ENCODE results near the gene TMEM182.

The TMEM182 gene

DNA sequence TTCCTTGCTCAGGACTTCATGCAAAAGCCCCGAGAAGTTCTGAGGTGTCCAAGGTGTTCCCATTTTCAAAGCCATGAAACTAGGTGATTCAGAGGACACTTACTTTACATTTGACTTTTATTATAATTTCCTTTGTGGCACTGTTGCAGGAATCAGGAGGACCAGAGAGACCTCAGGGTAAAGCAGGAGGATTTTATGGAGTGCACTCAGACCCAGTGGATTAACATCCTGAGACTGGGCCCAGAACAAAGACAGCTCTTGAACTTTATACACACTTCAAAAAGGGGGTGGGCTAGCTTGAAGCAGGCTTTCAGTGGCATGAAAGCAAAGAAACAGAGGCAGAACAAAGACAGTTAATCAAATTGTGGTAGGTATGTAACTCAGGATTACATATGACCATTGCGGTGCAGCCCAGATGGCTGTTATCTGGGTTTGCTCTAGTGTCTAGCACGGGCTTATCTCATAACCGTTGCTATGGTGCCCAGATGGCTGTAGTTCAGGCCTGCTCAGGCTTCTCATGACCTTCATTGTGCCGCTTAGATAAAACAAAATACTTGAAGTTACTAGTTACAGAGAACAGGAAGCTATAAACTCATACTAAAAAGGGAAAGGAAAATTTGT is 39.4 kb downstream of the TMEM182 start:
- ChIA-PET CTCF (interaction anchor here (2.9 to 6.0 kb wide), 2 partner anchors 11 to 49 kb away, joined by 8 to 38 read pairs; no protein-coding TSS in a partner anchor), POLR2A (no interaction called here)
- H3K4me1 ChIP-seq (ENCODE audit: control extremely low read depth in 1 of 4, control insufficient read depth in 4 of 4, insufficient read depth in 4 of 4, low read length in 3 of 4), result peaks cover 0 to 12% (median 3%) of the 10 kb centered on the region in 4 experiments
- peaks cover 4 to 59% (median 33%) of the 10 kb centered on the region in 5 experiments for H3K9me3 ChIP-seq (ENCODE audit: control extremely low read depth in 1 of 5, control insufficient read depth in 4 of 5, insufficient read depth in 2 of 5, low read depth in 1 of 5, low read length in 4 of 5)
- H3K27me3 ChIP-seq (replicated peaks in 2 of 5; ENCODE audit: control insufficient read depth in 4 of 5, insufficient read depth in 5 of 5, low read length in 4 of 5), result no peaks in the 10 kb centered on the region
- peak overlapping the region in 1 of 7 experiments; percentile 25 for H3K4me3 ChIP-seq (ENCODE audit: control insufficient read depth in 1 of 7, extremely low read depth in 1 of 7, insufficient read depth in 4 of 7, low read depth in 2 of 7, low read length in 6 of 7)
- H3K27ac ChIP-seq (ENCODE audit: insufficient read depth in 1 of 2, low read depth in 1 of 2, low read length in 2 of 2, poor library complexity in 1 of 2, severe bottlenecking in 2 of 2), result no peak overlapping the region
- WGBS (ENCODE audit: insufficient coverage), result 100% methylated on average over 2 of the region's 5 CpGs
- DNase-seq, result peak; percentile 40 to 62 (median 57)
- H3K36me3 ChIP-seq (ENCODE audit: control insufficient read depth in 4 of 4, insufficient read depth in 4 of 4, low read length in 3 of 4), result peaks cover 10 to 54% (median 22%) of the 10 kb centered on the region in 4 experiments

DNA sequence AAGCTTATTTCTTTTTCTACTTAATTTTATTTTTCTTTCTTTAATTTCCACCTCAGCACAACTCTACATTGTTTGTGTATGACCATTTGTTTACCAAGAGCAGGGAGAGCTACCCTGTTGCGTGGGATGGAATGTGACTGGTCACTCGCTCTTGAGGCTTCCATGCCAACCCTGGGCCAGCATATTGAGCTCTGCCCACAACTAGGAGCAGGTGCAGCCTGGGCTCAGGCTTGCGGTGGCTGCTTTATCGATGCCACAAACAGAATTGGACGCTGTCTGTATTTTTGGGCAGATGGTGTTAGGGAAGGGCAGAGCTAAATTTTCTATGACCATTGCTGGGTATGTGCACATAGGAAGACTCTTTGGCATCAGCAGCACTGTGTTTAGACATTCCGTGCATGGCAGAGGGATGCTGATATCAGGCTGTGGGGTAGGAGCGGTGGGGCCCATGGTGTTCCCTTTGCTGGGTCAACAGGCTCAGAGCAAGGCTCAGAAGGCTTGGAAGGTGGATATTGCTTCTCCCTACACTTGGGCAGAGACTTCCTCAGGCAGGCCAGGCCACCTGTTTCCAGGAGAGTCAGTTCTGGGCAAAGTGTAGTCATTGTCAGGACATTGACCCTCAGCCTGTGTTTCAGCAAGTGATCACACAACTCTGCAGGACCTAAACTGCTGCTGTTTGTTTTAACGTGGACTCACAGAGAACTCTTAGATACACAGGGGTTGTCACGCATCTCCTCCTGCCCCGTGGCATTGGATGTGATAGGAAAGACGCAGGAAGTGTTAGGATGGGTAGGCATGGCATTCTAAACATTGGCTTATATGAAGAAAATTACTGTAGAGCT is 40.2 kb downstream of the TMEM182 start:
- no peak overlapping the region for H3K27ac ChIP-seq (ENCODE audit: insufficient read depth in 1 of 2, low read depth in 1 of 2, low read length in 2 of 2, poor library complexity in 1 of 2, severe bottlenecking in 2 of 2)
- DNase-seq, result no peak
- H3K9me3 ChIP-seq (ENCODE audit: control extremely low read depth in 1 of 5, control insufficient read depth in 4 of 5, insufficient read depth in 2 of 5, low read depth in 1 of 5, low read length in 4 of 5), result peaks cover 4 to 59% (median 33%) of the 10 kb centered on the region in 5 experiments
- no peaks in the 10 kb centered on the region for H3K27me3 ChIP-seq (replicated peaks in 2 of 5; ENCODE audit: control insufficient read depth in 4 of 5, insufficient read depth in 5 of 5, low read length in 4 of 5)
- H3K4me3 ChIP-seq (ENCODE audit: control insufficient read depth in 1 of 7, extremely low read depth in 1 of 7, insufficient read depth in 4 of 7, low read depth in 2 of 7, low read length in 6 of 7), result no peak overlapping the region
- CTCF ChIA-PET, result interaction anchor here (2.9 to 6.0 kb wide), 2 partner anchors 12 to 49 kb away, joined by 8 to 38 read pairs; no protein-coding TSS in a partner anchor
- 95% methylated on average over 10 of the region's 11 CpGs for WGBS (ENCODE audit: insufficient coverage)
- POLR2A ChIA-PET, result no interaction called here
- peaks cover 10 to 52% (median 22%) of the 10 kb centered on the region in 4 experiments for H3K36me3 ChIP-seq (ENCODE audit: control insufficient read depth in 4 of 4, insufficient read depth in 4 of 4, low read length in 3 of 4)
- peaks cover 0 to 12% (median 3%) of the 10 kb centered on the region in 4 experiments for H3K4me1 ChIP-seq (ENCODE audit: control extremely low read depth in 1 of 4, control insufficient read depth in 4 of 4, insufficient read depth in 4 of 4, low read length in 3 of 4)

GRCh38 chr2:102803041-102803896 is 41.4 kb downstream of the TMEM182 start:
- H3K27ac ChIP-seq (ENCODE audit: insufficient read depth in 1 of 2, low read depth in 1 of 2, low read length in 2 of 2, poor library complexity in 1 of 2, severe bottlenecking in 2 of 2), result no peak overlapping the region
- H3K4me3 ChIP-seq (ENCODE audit: control insufficient read depth in 1 of 7, extremely low read depth in 1 of 7, insufficient read depth in 4 of 7, low read depth in 2 of 7, low read length in 6 of 7), result no peak overlapping the region
- H3K27me3 ChIP-seq (replicated peaks in 2 of 5; ENCODE audit: control insufficient read depth in 4 of 5, insufficient read depth in 5 of 5, low read length in 4 of 5), result no peaks in the 10 kb centered on the region
- peak; percentile 2 to 15 (median 7) for DNase-seq
- peaks cover 5 to 43% (median 17%) of the 10 kb centered on the region in 4 experiments for H3K36me3 ChIP-seq (ENCODE audit: control insufficient read depth in 4 of 4, insufficient read depth in 4 of 4, low read length in 3 of 4)
- 91% methylated on average over 10 of the region's 13 CpGs for WGBS (ENCODE audit: insufficient coverage)
- CTCF ChIA-PET, result interaction anchor here (0.6 to 6.0 kb wide), 5 partner anchors 12 to 89 kb away, joined by 3 to 38 read pairs (median 3); no protein-coding TSS in a partner anchor
- peaks cover 4 to 50% (median 29%) of the 10 kb centered on the region in 5 experiments for H3K9me3 ChIP-seq (ENCODE audit: control extremely low read depth in 1 of 5, control insufficient read depth in 4 of 5, insufficient read depth in 2 of 5, low read depth in 1 of 5, low read length in 4 of 5)
- POLR2A ChIA-PET, result no interaction called here
- H3K4me1 ChIP-seq (ENCODE audit: control extremely low read depth in 1 of 4, control insufficient read depth in 4 of 4, insufficient read depth in 4 of 4, low read length in 3 of 4), result peaks cover 0 to 12% (median 3%) of the 10 kb centered on the region in 4 experiments

- no peak for DNase-seq
- peaks cover 4 to 38% (median 17%) of the 10 kb centered on the region in 4 experiments for H3K36me3 ChIP-seq (ENCODE audit: control insufficient read depth in 4 of 4, insufficient read depth in 4 of 4, low read length in 3 of 4)
- ChIA-PET POLR2A (no interaction called here), CTCF (interaction anchor here (1.0 to 6.0 kb wide), 3 partner anchors 13 to 89 kb away, joined by 3 to 38 read pairs (median 3); no protein-coding TSS in a partner anchor)
- 100% methylated on average over 4 of the region's 5 CpGs for whole genome bisulfite sequencing (ENCODE audit: insufficient coverage)
- no peak overlapping the region for H3K4me3 ChIP-seq (ENCODE audit: control insufficient read depth in 1 of 7, extremely low read depth in 1 of 7, insufficient read depth in 4 of 7, low read depth in 2 of 7, low read length in 6 of 7)
- H3K9me3 ChIP-seq (ENCODE audit: control extremely low read depth in 1 of 5, control insufficient read depth in 4 of 5, insufficient read depth in 2 of 5, low read depth in 1 of 5, low read length in 4 of 5), result peaks cover 4 to 50% (median 29%) of the 10 kb centered on the region in 5 experiments
- no peaks in the 10 kb centered on the region for H3K27me3 ChIP-seq (replicated peaks in 2 of 5; ENCODE audit: control insufficient read depth in 4 of 5, insufficient read depth in 5 of 5, low read length in 4 of 5)
- peaks cover 0 to 12% (median 3%) of the 10 kb centered on the region in 4 experiments for H3K4me1 ChIP-seq (ENCODE audit: control extremely low read depth in 1 of 4, control insufficient read depth in 4 of 4, insufficient read depth in 4 of 4, low read length in 3 of 4)
- H3K27ac ChIP-seq (ENCODE audit: insufficient read depth in 1 of 2, low read depth in 1 of 2, low read length in 2 of 2, poor library complexity in 1 of 2, severe bottlenecking in 2 of 2), result no peak overlapping the region
Measured at GRCh38 chr2:102803897-102804217, 42.0 kb downstream of the TMEM182 start.

DNA sequence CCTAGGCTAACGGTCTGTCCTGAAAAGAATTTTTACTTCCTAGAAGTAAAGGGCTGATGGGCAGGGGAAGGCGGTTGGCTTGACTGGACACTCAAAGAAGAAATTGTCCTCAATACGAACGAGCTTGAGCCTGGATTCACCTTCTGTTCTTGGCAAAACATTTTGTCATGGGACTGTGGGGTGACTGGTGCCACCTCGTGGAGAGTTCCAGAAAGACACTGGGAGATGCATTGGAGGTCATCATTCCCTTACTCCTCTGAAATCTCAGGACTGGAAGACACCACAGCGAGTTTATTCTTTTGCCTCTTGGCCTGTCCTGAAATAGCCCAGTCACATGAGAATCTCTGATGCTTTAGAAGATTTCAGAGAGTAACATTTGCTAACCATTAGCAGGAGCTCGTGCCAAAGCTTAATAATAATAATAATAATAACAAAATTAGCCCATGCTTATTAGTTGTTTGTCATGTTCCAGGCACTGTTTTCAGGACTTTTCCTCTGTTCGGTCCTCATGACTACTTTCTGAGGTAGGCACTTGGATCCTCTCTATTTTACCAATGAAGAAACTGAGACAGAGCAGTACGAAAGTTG is 44.5 kb downstream of the TMEM182 start:
- no peak overlapping the region for H3K27ac ChIP-seq (ENCODE audit: insufficient read depth in 1 of 2, low read depth in 1 of 2, low read length in 2 of 2, poor library complexity in 1 of 2, severe bottlenecking in 2 of 2)
- peaks cover 0 to 27% (median 19%) of the 10 kb centered on the region in 5 experiments for H3K9me3 ChIP-seq (ENCODE audit: control extremely low read depth in 1 of 5, control insufficient read depth in 4 of 5, insufficient read depth in 2 of 5, low read depth in 1 of 5, low read length in 4 of 5)
- peaks cover 0 to 12% (median 3%) of the 10 kb centered on the region in 4 experiments for H3K4me1 ChIP-seq (ENCODE audit: control extremely low read depth in 1 of 4, control insufficient read depth in 4 of 4, insufficient read depth in 4 of 4, low read length in 3 of 4)
- ChIA-PET POLR2A (no interaction called here), CTCF (interaction anchor here (0.6 to 6.0 kb wide), 8 partner anchors 9 to 1853 kb away, joined by 3 to 38 read pairs (median 5); no protein-coding TSS in a partner anchor)
- H3K36me3 ChIP-seq (ENCODE audit: control insufficient read depth in 4 of 4, insufficient read depth in 4 of 4, low read length in 3 of 4), result peaks cover 0 to 13% (median 7%) of the 10 kb centered on the region in 4 experiments
- no peaks in the 10 kb centered on the region for H3K27me3 ChIP-seq (replicated peaks in 2 of 5; ENCODE audit: control insufficient read depth in 4 of 5, insufficient read depth in 5 of 5, low read length in 4 of 5)
- 68% methylated on average over 7 of the region's 9 CpGs for WGBS (ENCODE audit: insufficient coverage)
- H3K4me3 ChIP-seq (ENCODE audit: control insufficient read depth in 1 of 7, extremely low read depth in 1 of 7, insufficient read depth in 4 of 7, low read depth in 2 of 7, low read length in 6 of 7), result no peak overlapping the region
- peak; percentile 32 to 48 (median 34) for DNase-seq

DNA sequence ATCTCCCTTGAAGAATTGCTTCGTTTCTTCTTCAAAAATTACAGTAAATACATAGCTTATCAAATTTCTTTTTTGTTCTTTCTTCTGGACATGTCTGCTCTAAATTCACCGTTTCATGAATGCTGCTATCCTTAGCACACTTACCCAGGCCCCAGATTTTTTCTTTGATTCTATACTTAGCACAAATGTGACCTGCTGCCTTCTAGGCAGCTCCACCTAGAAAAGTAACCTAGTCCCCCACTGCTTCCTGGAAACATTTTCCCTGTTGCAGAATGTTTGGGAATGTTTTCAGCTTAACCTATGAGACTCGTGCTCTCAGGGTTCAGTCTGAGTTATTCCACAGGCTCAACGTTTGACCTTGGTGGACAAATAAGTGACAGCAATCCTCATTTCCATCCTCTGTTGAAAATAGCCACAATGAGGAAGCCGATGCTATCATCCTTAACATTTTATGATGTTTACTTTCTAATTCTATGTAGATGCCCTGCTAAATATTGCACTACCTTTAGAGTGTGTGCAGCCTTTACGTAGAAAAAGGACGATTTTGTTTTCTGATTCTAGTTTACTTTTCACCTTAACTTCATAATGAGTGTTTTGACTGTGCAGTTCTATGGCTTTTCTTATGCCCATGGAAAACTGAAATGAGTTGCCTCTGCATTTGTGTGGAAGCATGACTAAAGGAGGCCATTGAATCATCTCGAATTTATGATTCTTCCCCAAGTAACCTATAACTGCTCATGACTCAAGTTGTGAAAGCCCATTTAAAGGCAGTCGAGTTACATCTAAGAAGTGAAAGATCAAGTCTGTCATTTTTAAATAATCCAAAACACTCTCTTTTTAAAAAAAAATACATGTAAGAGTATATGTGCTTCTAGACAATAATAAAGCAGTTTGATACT is 47.7 kb downstream of the TMEM182 start:
- H3K36me3 ChIP-seq (ENCODE audit: control insufficient read depth in 4 of 4, insufficient read depth in 4 of 4, low read length in 3 of 4), result peaks cover 0 to 2% (median 0%) of the 10 kb centered on the region in 4 experiments
- DNase-seq, result no peak
- no peak overlapping the region for H3K4me3 ChIP-seq (ENCODE audit: control insufficient read depth in 1 of 7, extremely low read depth in 1 of 7, insufficient read depth in 4 of 7, low read depth in 2 of 7, low read length in 6 of 7)
- no peak overlapping the region for H3K27ac ChIP-seq (ENCODE audit: insufficient read depth in 1 of 2, low read depth in 1 of 2, low read length in 2 of 2, poor library complexity in 1 of 2, severe bottlenecking in 2 of 2)
- H3K4me1 ChIP-seq (ENCODE audit: control extremely low read depth in 1 of 4, control insufficient read depth in 4 of 4, insufficient read depth in 4 of 4, low read length in 3 of 4), result no peaks in the 10 kb centered on the region
- WGBS (ENCODE audit: insufficient coverage), result 86% methylated on average over 3 of the region's 9 CpGs
- CTCF ChIA-PET, result no interaction called here
- no peaks in the 10 kb centered on the region for H3K27me3 ChIP-seq (replicated peaks in 2 of 5; ENCODE audit: control insufficient read depth in 4 of 5, insufficient read depth in 5 of 5, low read length in 4 of 5)
- no peaks in the 10 kb centered on the region for H3K9me3 ChIP-seq (ENCODE audit: control extremely low read depth in 1 of 5, control insufficient read depth in 4 of 5, insufficient read depth in 2 of 5, low read depth in 1 of 5, low read length in 4 of 5)
- POLR2A ChIA-PET, result no interaction called here
